Mucosa of gallbladder (tissue), 1 donor: ENCODE results near the gene CHIT1. TPM values are rescaled to one million over a fixed set of nuclear protein-coding genes. Genes with fewer than 3 reads are reported as not detected.

Source experiments
- DNase-seq: peaks from one replicate; pipeline ENCODE4 v3.0.0-alpha.2; 2020; ENCODE audit warnings: low spot score
- total RNA-seq: library from RNA; stranded (reverse); gene quantifications from one replicate; pipeline ENCODE4 v1.2.1, GENCODE V29; 2021
- donor health status: DM: no; HTN: no; CAD: no.

Gene CHIT1
- total RNA-seq, 1 donor from 2014 or later, result 0.06 TPM

GRCh38 chr1:203216274-203217138 is 13.0 kb downstream of the CHIT1 start:
- peak; percentile 72 for DNase-seq

- DNase-seq, result no peak
Observed at GRCh38 chr1:203215573-203215972, 13.9 kb downstream of the CHIT1 start.

GRCh38 chr1:203214871-203215270 is 14.6 kb downstream of the CHIT1 start:
- no peak for DNase-seq

DNA sequence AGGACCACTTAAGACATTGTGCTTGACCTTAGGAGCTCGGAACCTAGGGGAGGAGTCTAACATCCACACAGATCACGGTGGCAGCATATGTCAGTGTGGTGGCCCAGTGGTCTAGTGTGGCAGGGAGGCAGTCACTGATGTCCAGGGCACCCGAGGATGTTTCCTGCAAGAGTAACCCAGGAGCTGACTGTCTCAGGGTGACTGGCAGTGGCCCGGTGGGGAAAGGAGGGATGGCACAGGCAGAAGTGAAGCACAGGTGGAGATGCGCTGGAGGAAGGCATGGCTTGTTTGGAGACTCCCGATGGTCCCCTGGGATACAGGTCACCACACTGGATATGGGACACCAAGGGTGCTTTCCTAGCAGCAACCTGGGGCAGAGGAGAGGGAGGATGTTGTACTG is 16.3 kb downstream of the CHIT1 start:
- DNase-seq, result no peak

GRCh38 chr1:203211812-203212211 is 17.7 kb downstream of the CHIT1 start:
- no peak for DNase-seq

DNA sequence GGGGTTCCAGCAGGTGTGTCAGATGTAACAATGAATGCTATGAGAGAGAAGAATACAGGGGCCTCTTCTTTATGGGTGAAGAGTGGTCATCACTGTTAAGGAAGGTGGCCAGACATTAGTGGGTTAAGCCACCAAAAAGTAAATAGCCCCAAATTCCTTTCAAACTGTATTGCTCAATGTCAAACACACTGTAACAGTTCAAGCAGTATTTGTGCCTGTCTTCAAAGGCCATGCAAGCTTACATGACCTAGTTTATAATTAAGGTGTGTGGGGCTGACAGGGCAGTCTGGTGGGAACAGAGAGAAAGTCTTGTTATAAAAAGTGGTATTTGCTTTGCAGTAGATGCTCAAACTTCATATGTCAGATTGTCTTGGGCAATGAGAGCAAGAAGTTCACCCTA is 18.5 kb downstream of the CHIT1 start:
- DNase-seq, result no peak

- no peak for DNase-seq
Observed at GRCh38 chr1:203210350-203210749, 19.1 kb downstream of the CHIT1 start.

GRCh38 chr1:203208181-203208580 is 21.3 kb downstream of the CHIT1 start:
- no peak for DNase-seq

DNA sequence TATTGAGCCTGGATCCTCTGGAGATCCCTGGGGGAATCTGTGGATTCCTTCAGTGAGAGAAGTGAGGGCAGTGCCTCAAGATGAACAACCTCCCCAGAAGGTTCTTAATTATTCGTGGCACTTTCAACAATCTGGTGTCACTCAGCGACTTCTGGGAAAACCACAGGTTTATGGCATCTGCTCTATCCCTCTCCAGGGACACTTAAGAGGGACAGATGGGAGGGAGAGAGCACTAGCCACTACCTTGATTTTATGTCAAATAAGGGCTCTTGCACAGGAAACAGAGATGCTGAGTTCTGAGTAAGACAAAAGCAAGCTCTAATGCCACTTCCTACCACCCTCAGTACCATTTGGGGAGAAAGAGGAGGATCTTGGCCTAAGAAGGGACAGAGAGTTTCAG is 21.7 kb downstream of the CHIT1 start:
- DNase-seq, result no peak

DNA sequence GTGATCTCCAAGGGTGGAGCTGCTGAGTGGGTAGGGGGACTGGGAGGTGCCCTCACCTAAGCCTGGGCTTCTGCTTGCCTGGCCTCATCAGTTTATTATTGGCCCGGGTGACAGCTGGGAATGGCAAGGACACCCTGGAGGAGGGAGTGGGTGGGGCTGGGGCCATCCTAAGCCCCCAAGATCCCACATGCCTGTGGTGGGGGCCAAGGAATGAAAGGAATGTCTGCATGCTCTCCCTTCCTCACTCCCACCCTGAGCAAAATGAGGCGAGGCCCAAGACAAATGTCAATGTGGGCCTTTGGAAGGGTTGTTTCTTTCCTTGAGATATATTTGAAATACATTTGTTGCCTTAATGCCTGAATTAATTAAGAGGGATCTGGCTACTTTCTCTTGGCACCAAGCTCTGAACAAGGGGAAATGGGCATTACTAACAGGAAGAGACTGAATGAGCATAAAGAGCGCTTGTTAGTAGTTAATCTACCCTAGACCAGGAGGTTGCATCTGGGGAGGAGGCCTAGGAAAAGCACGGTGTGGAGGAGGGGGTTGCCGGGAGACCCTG is 23.3 kb downstream of the CHIT1 start:
- no peak for DNase-seq

GRCh38 chr1:203204756-203205155 is 24.7 kb downstream of the CHIT1 start:
- DNase-seq, result no peak

DNA sequence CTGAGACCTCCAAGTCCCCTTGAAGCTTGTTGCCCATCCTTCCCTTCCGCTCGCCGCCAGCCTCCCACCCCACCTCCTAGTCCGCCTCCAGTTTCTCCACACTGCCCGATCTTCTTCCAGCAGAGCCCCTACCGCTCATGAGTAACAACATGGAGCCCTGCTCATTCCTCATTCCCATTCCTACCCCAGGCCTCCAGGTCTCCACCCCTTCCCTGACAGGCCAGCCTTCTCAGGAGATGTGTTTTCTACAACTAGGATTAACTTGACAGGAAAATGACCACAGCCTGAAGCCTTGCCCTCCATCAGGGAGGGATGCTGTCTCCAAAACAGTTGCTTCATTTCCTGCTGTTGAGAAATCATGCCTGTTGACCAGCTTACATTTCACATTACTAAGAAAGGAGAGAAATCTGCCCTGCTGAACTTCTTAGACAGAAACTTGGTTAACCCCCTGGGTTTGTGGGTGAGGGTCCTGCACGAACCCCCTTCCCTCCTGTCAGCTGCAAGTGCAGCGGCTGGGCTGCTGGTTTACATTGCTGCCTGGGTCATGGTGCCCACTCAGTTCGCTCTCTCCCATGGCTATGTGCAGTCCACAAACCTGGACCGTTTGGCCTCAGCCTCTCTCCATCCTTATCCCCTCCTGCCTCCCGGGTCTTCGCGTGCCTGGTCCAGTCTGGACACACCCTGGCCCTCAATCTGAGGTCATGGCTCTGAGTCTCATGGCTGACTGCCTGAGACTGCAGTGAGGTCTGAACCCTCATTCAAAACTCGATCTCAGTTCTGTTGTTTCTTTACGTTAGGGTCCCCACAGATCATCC is 26.8 kb downstream of the CHIT1 start:
- peak; percentile 48 for DNase-seq

DNA sequence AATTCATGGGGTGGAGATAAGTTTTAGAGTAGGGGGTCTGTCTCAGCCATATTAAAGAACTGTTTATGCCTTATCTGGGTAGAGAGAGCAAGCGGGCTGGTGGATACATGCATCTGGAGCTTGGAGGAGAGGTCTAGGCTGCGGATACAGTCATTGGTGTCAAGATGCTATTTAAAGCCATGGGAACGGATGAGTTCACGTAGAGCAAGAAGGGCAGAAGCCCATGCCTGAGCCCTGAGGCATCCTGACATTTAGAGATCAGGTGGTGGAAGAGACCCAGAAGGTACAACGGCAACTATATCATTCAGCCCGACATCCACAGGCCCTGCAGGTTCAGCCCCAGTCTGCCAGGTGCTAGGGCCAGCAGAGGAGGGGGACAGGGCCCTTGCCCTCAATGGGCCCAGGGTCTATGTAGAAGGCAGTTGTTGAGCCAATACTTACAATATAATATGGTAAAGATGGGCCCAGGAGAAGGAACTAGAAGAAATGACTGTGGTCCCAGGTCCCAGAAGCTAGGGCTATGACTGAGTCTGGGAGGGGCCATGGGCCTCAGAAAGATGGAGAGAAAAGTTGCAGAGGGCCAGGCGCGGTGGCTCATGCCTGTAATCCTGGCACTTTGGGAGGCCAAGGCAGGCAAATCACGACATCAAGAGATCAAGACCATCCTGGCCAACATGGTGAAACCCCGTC is 27.8 kb downstream of the CHIT1 start:
- no peak for DNase-seq

GRCh38 chr1:203200916-203201315 is 28.6 kb downstream of the CHIT1 start:
- DNase-seq, result no peak

DNA sequence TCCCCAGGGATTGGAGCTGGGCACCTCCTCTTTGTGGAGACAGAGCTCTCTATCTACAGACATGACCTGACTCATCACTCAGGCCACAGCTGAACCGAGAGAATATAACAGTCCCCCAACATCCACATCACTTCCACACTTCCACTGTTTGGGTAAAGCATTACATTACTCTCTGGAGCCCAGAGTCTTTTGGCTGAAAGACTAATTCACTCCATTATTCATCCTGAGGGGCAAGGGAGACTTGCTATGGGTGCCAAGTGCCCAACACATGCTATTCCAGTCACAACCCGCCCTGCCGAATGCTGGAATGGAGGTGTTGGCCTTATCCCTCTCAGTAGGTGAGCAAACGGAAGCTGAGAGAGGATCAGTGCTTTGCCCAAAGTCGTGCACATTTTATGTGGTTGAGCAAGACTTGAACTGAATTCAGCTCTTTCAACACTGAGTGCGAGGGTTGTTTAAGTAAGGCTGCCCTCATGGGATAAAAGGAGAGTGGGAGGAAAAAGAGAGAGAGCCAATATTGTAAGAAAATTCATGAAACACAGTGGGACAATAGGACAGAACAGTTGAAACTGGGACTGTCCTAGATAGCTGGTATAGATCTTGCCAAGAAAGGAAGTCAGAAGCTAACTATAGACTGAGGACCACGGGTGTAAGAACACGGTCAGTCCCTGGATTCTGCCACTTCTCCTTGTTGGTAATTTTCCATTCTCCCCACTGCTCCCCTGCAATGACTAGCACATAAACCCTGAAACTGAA is 29.5 kb downstream of the CHIT1 start:
- DNase-seq, result peak; percentile 30

DNA sequence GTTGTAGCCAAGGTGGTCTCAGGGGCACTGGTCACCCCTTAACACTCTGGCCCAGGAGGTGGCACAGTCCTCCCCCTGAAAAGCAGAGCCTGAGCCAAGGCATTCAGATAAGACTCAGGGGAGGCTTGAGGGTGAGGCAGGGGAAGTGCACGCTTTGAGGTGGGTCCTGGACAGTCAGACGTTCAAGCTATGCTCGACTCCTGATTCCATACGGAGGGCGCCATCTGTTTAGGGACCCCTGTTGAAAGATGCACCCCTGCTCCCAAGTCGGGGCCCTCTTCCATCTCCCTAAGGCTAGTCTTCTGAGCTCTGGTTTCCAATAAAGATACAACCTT is 30.0 kb downstream of the CHIT1 start:
- DNase-seq, result no peak

- DNase-seq, result no peak
Observed at GRCh38 chr1:203199002-203199401, 30.5 kb downstream of the CHIT1 start.

DNA sequence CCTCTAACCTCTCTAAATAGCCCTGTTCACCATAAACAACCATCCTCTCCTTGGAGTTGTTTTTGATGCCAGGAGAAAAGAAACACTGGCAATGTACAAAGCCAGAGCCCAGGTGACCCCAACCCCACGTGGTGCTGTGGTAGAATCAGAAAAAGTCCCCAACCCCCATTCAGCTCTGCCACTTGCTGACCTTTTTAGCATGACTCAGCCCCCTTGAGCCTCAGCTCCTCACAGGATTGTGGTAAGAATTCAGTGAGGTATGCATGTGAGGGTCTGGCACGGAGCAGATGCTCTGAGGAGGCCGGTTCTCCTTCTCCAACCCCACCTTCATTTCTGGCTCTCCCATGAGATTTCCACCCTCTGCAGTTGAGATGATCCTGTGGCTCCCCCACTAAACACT is 31.8 kb downstream of the CHIT1 start:
- DNase-seq, result no peak

GRCh38 chr1:203196371-203196770 is 33.1 kb downstream of the CHIT1 start:
- no peak for DNase-seq

GRCh38 chr1:203190949-203191348 is 38.5 kb downstream of the CHIT1 start:
- DNase-seq, result no peak

GRCh38 chr1:203189951-203190352 is 39.5 kb downstream of the CHIT1 start:
- no peak for DNase-seq
